Measurements from ENCODE around the gene CYYR1.

Gene CYYR1

DNA sequence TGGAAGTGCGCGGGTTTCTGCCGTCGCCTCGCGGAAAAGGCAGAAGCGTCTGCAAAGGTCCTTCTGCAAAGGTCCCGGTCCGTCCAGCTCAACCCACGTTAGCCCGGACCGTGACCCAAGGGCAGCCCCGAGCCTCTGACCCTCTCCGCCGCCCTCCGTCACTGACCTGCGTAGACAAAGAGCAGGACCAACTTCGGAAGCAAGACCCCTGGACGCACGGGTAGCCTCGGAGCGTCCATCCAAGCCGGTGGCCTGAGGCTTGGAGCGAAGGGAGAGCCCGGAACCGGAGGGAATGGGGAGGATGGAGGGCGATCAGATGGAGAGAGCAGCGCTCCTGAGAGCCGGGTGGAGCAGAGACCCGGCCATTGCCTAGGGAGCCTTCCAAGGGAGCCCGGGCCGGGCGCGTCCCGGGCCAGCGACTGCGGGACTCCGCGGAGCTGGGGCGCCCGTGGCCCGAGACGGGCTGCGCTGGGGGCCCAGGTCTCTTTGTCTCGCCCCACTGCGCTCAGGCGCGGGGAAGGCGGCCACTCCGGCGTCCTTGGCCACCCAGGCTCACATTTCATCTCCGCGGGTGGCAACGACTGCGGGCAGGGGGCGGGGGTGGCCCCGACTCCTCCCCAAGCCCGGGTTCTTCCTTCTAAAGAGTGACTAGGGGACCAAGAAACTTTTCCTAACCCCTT lies at the start of gene CYYR1:
TSS of gene CYYR1 (minus strand) at position 585 of the 680 bp plus-strand sequence. CDS start at position 239, 346 bp downstream.
- TF ChIP-seq, protein P1, sequence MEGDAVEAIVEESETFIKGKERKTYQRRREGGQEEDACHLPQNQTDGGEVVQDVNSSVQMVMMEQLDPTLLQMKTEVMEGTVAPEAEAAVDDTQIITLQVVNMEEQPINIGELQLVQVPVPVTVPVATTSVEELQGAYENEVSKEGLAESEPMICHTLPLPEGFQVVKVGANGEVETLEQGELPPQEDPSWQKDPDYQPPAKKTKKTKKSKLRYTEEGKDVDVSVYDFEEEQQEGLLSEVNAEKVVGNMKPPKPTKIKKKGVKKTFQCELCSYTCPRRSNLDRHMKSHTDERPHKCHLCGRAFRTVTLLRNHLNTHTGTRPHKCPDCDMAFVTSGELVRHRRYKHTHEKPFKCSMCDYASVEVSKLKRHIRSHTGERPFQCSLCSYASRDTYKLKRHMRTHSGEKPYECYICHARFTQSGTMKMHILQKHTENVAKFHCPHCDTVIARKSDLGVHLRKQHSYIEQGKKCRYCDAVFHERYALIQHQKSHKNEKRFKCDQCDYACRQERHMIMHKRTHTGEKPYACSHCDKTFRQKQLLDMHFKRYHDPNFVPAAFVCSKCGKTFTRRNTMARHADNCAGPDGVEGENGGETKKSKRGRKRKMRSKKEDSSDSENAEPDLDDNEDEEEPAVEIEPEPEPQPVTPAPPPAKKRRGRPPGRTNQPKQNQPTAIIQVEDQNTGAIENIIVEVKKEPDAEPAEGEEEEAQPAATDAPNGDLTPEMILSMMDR (IDR thresholded peaks at IDR 0.05; ENCODE audit: borderline replicate concordance, insufficient read depth, low read depth, low read length), result no peak
- no peak within 1 kb of the TSS for H3K4me3 ChIP-seq (ENCODE audit: low read depth, low read length)

DNA sequence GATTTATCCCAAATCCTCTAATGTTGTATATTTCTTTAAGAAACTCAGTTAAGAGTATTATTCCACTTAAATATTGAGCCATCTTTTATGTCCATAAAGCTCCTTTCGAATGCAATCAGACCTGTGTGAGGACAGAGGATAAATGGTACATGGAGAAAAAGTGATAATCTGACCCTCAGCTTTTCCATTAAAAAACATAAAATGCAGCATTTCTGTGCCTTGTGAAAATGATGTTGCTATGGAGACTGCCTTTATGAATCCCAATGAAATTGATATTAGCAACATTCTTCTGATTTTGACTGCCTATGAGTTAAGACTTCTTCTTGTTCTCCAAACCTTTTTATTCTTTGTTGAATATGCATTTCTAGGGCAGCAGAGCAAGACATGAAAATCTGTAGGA lies 44.1 kb upstream of the CYYR1 start:
- H3K4me3 ChIP-seq (ENCODE audit: low read depth, low read length), result no peak overlapping the region
- TF ChIP-seq, protein P1 (IDR thresholded peaks at IDR 0.05; ENCODE audit: borderline replicate concordance, insufficient read depth, low read depth, low read length), result no peak

DNA sequence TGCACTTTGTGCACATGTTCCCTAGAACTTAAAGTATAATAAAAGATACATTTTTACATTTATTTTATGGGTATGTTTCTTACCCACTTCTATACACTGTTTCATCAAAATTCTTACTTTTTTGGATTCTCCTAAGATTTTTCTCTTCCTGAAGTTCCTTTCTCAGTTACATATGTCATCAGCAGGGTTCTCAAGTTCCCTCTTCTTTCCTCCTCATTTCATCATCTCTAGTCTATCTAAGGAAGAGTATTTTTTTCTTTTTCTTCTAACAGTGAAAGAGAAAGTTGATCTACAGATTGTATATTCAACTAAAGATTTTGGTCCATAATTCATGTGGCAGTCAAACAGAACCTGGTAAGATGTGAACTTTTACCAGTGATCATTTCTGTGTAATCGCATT lies 41.2 kb upstream of the CYYR1 start:
- H3K4me3 ChIP-seq (ENCODE audit: low read depth, low read length), result no peak overlapping the region
- TF ChIP-seq, protein P1 (IDR thresholded peaks at IDR 0.05; ENCODE audit: borderline replicate concordance, insufficient read depth, low read depth, low read length), result no peak

GRCh38 chr21:26599261-26599660 lies 26.2 kb upstream of the CYYR1 start:
- TF ChIP-seq, protein P1 (IDR thresholded peaks at IDR 0.05; ENCODE audit: borderline replicate concordance, insufficient read depth, low read depth, low read length), result no peak
- no peak overlapping the region for H3K4me3 ChIP-seq (ENCODE audit: low read depth, low read length)

DNA sequence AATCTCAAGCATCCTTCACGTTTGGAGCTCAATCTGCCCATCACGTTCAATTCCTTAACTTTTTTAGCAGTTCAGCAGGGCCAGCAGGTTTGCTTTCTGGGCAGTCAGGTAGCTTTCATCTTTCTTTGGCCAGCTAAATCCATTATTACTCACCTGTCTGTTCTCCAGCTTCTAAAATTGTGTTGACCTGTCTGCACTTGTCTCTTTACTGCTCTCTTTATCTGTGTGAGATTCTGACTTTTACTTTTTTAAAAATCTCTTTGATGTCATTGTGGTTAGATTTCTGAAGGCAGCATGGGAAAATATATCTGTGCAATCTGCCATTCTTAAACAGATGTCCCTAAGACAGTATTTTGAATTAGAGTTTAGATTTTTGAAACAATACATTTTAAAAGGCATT lies 24.9 kb upstream of the CYYR1 start:
- TF ChIP-seq, protein P1 (IDR thresholded peaks at IDR 0.05; ENCODE audit: borderline replicate concordance, insufficient read depth, low read depth, low read length), result no peak
- no peak overlapping the region for H3K4me3 ChIP-seq (ENCODE audit: low read depth, low read length)

GRCh38 chr21:26597031-26597430 lies 23.9 kb upstream of the CYYR1 start:
- H3K4me3 ChIP-seq (ENCODE audit: low read depth, low read length), result no peak overlapping the region
- TF ChIP-seq, protein P1 (IDR thresholded peaks at IDR 0.05; ENCODE audit: borderline replicate concordance, insufficient read depth, low read depth, low read length), result no peak

DNA sequence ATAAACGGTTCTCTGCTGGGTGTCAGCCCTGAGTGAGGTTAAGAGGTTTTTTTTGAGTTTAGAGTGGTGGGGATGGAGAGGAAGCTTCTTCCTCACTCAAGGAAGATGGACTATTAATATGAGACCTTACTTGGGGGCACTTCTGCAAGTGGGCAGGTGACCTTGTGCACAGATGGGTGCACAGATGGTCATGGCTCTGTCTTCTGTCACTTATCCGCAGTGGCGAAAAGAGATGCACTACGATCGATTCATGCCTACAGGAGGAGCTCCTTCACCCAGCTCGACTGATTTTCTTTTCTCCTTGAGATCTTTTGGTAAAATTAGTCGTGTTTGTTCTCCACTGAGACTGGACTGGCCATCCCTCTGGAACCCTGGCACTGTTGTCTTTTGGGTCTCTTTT lies 22.9 kb upstream of the CYYR1 start:
- no peak overlapping the region for H3K4me3 ChIP-seq (ENCODE audit: low read depth, low read length)
- TF ChIP-seq, protein P1 (IDR thresholded peaks at IDR 0.05; ENCODE audit: borderline replicate concordance, insufficient read depth, low read depth, low read length), result no peak

All from GM12875 (cell line).